Measurements from ENCODE around the gene AFF3. TPM values are rescaled to one million over a fixed set of nuclear protein-coding genes. Genes with fewer than 3 reads are reported as not detected.

AFF3 gene
- polyA plus RNA-seq, 3 donors from 2014 or later, result 1.4 to 7.4 (median 3.8) TPM

- no peak for DNase-seq
- Mint-ChIP-seq H3K4me1 (no peaks in the 10 kb centered on the region), H3K27me3 (ENCODE audit: low read depth in 3 of 3) (peaks cover 0 to 2% (median under 1%) of the 10 kb centered on the region in 3 donors), H3K36me3 (no peaks in the 10 kb centered on the region), H3K9me3 (no peaks in the 10 kb centered on the region), H3K4me3 (no peak overlapping the region), H3K27ac (no peak overlapping the region)
Measured at GRCh38 chr2:99572373-99573164, 569.8 kb downstream of the AFF3 start.

DNA sequence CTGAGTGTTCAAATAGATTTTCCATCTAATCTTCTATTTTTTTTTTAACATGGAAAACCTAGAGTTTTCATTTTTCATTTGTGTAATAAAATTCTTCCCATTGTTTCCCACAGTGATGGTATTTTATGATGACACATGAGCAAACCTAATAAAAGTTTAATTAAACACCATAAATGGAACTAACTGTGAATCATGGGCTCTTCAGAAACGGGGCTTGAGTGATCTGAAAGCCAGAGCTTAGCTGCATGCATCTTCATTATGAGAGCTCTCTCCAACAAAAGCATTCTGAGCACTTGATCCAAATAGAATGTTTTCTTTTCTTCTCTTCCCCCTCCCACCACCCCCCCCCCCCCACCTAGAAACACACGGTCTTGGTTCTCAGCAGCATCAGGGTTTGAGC is 570.4 kb downstream of the AFF3 start:
- H3K4me1 Mint-ChIP-seq, result no peaks in the 10 kb centered on the region
- H3K27ac Mint-ChIP-seq, result no peak overlapping the region
- DNase-seq, result no peak
- H3K4me3 Mint-ChIP-seq, result no peak overlapping the region
- no peaks in the 10 kb centered on the region for H3K9me3 Mint-ChIP-seq
- H3K36me3 Mint-ChIP-seq, result no peaks in the 10 kb centered on the region
- peaks cover 2% of the 10 kb centered on the region in 3 donors for H3K27me3 Mint-ChIP-seq (ENCODE audit: low read depth in 3 of 3)

DNA sequence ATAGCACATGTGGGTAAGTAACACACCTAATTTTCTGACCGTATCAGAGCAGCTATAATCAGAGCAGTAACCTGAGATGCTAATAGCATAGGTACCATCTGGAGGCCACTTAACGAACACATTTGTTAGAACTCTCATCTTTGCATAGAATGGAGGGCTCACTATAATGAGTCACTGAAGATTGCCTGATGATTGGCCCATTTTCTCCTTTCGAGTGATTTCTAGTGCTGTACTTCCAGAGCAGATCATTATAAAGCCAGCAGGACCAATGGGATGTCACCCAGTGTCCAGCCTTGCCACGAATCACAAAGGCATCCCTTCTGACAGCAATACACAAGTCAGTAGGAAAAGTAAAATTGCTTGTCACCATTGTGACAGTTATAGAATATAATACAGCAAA is 570.9 kb downstream of the AFF3 start:
- Mint-ChIP-seq H3K27me3 (ENCODE audit: low read depth in 3 of 3) (peaks cover 2 to 4% (median 2%) of the 10 kb centered on the region in 3 donors), H3K9me3 (no peaks in the 10 kb centered on the region), H3K4me3 (no peak overlapping the region), H3K4me1 (no peaks in the 10 kb centered on the region), H3K27ac (no peak overlapping the region), H3K36me3 (no peaks in the 10 kb centered on the region)
- no peak for DNase-seq

GRCh38 chr2:99571021-99571420 is 571.4 kb downstream of the AFF3 start:
- Mint-ChIP-seq H3K27ac (no peak overlapping the region), H3K9me3 (no peaks in the 10 kb centered on the region), H3K36me3 (no peaks in the 10 kb centered on the region), H3K4me1 (no peaks in the 10 kb centered on the region), H3K4me3 (no peak overlapping the region), H3K27me3 (ENCODE audit: low read depth in 3 of 3) (peaks cover 2 to 4% (median 2%) of the 10 kb centered on the region in 3 donors)
- no peak for DNase-seq

- DNase-seq, result no peak
- H3K27me3 Mint-ChIP-seq (ENCODE audit: low read depth in 3 of 3), result peaks cover 2 to 4% (median 4%) of the 10 kb centered on the region in 3 donors
- no peak overlapping the region for H3K27ac Mint-ChIP-seq
- no peak overlapping the region for H3K4me3 Mint-ChIP-seq
- H3K9me3 Mint-ChIP-seq, result no peaks in the 10 kb centered on the region
- no peaks in the 10 kb centered on the region for H3K4me1 Mint-ChIP-seq
- H3K36me3 Mint-ChIP-seq, result no peaks in the 10 kb centered on the region
Measured at GRCh38 chr2:99569386-99569785, 573.0 kb downstream of the AFF3 start.

DNA sequence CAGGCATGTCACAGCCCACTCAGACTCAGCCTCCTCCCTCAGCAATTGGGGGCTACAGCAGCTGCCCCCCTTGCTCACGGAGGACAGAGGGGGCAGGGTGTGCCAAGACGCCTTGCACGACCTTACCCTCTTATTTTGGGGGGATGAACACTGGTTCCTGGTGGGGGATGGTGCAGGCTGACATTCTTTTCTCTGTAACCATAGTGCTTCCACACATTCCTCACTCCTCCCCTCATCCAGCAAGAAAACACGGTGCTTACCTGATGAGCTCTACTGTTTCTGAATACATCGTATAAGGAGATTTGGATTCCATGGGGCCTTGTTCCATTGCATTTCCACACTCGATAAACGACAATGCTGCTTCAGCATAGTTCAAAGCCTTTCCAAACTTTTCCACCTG is 577.2 kb downstream of the AFF3 start:
- Mint-ChIP-seq H3K27ac (no peak overlapping the region), H3K36me3 (no peaks in the 10 kb centered on the region), H3K4me3 (no peak overlapping the region), H3K27me3 (ENCODE audit: low read depth in 3 of 3) (peaks cover 2 to 5% (median 4%) of the 10 kb centered on the region in 3 donors), H3K9me3 (no peaks in the 10 kb centered on the region), H3K4me1 (no peaks in the 10 kb centered on the region)
- no peak for DNase-seq

DNA sequence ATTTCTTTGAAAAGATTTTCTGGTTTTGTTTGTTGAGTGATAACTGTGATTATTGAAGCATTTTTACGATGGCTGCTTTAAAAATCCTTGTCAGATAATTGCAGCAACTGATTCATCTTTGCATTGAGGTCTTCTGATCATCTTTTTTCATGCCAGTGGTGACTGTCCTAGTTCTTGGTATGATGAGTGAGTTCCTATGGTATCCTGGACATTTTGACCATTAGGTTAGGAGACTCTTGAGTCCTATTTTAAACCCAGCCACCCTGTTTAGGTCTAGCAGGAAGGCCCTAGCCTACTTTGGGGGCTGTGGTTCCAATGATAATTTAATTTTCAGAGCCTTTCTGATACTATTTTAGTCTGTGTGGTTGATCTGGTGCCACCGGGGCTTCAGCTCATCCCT is 579.9 kb downstream of the AFF3 start:
- peaks cover 1 to 4% (median 3%) of the 10 kb centered on the region in 3 donors for H3K27me3 Mint-ChIP-seq (ENCODE audit: low read depth in 3 of 3)
- no peak for DNase-seq
- no peak overlapping the region for H3K4me3 Mint-ChIP-seq
- no peaks in the 10 kb centered on the region for H3K36me3 Mint-ChIP-seq
- no peaks in the 10 kb centered on the region for H3K9me3 Mint-ChIP-seq
- peaks cover 2 to 10% of the 10 kb centered on the region in 2 donors for H3K4me1 Mint-ChIP-seq
- H3K27ac Mint-ChIP-seq, result no peak overlapping the region

- H3K27me3 Mint-ChIP-seq (ENCODE audit: low read depth in 3 of 3), result peaks cover 0 to 3% (median 2%) of the 10 kb centered on the region in 3 donors
- no peak overlapping the region for H3K4me3 Mint-ChIP-seq
- no peaks in the 10 kb centered on the region for H3K36me3 Mint-ChIP-seq
Measured at GRCh38 chr2:99561804-99562203, 580.6 kb downstream of the AFF3 start.

DNA sequence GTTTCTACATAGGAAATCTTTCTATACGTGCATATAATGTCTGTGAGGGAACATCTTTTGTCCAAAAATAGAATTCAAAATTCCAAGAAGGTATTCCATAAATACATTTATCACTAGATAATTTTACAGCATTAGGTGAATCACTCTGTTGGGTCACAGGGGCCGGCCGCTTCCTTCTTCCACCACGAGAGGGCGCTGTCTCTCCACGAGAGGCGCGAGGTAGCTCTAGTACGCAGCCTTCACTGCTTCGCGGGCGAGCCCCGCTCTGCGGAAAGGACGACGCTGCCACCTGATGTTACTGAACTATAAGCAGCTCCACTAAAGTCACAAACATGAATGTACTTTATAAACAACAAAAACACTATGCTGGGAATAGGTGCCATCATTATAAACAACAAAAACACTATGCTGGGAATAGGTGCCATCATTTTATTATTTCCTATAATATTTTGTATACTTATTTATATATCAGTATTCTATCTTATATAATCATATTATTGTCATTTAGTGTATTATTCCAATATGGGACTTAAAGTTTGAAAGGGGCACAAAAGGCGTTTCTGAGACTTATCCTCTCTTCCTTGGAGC is 583.2 kb downstream of the AFF3 start:
- H3K27ac Mint-ChIP-seq, result no peak overlapping the region
- peak overlapping the region in 3 of 5 donors; percentile 44 to 75 (median 44) for H3K4me3 Mint-ChIP-seq
- H3K9me3 Mint-ChIP-seq, result no peaks in the 10 kb centered on the region
- H3K4me1 Mint-ChIP-seq, result peaks cover 2 to 10% of the 10 kb centered on the region in 2 donors
- no peaks in the 10 kb centered on the region for H3K27me3 Mint-ChIP-seq (ENCODE audit: low read depth in 3 of 3)
- H3K36me3 Mint-ChIP-seq, result no peaks in the 10 kb centered on the region
- DNase-seq, result peak; percentile 44 to 63 (median 51)

More at GRCh38 chr2:99561804-99562203, 580.6 kb downstream of the AFF3 start:
- no peak overlapping the region for H3K27ac Mint-ChIP-seq
- no peak for DNase-seq
- peaks cover 2 to 10% of the 10 kb centered on the region in 2 donors for H3K4me1 Mint-ChIP-seq
- no peaks in the 10 kb centered on the region for H3K9me3 Mint-ChIP-seq

GRCh38 chr2:99555404-99555803 is 587.0 kb downstream of the AFF3 start:
- peaks cover 2 to 10% of the 10 kb centered on the region in 2 donors for H3K4me1 Mint-ChIP-seq
- peaks cover 0 to 2% (median 0%) of the 10 kb centered on the region in 3 donors for H3K27me3 Mint-ChIP-seq (ENCODE audit: low read depth in 3 of 3)
- H3K9me3 Mint-ChIP-seq, result no peaks in the 10 kb centered on the region
- no peaks in the 10 kb centered on the region for H3K36me3 Mint-ChIP-seq
- no peak overlapping the region for H3K27ac Mint-ChIP-seq
- no peak for DNase-seq
- no peak overlapping the region for H3K4me3 Mint-ChIP-seq

DNA sequence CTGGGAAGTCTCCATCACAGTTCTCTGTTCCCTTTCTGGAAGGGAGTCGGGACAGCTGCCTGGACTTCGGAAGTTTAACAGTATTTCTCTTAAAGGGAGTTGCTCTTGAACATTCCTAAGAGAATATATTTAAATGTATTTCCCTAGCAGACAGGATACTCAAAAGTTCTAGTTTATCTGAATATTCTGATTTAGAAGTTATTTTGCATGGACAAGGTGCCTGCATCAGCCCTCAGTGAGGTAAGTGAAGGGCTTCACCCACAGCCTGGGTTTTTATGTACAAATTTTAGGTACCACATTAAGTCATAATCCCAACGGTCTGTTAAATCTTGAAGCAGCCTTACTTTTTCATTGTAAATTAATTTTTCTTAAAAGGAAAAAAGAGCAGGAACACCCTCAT is 587.5 kb downstream of the AFF3 start:
- Mint-ChIP-seq H3K27ac (no peak overlapping the region), H3K27me3 (ENCODE audit: low read depth in 3 of 3) (peaks cover 0 to 2% (median 0%) of the 10 kb centered on the region in 3 donors), H3K9me3 (no peaks in the 10 kb centered on the region), H3K36me3 (no peaks in the 10 kb centered on the region), H3K4me3 (no peak overlapping the region), H3K4me1 (peaks cover 2 to 10% of the 10 kb centered on the region in 2 donors)
- no peak for DNase-seq

- Mint-ChIP-seq H3K36me3 (no peaks in the 10 kb centered on the region), H3K4me3 (no peak overlapping the region), H3K27ac (no peak overlapping the region), H3K9me3 (no peaks in the 10 kb centered on the region), H3K4me1 (peaks cover 2 to 8% of the 10 kb centered on the region in 2 donors), H3K27me3 (ENCODE audit: low read depth in 3 of 3) (peaks cover 0 to 2% (median 0%) of the 10 kb centered on the region in 3 donors)
- no peak for DNase-seq
Measured at GRCh38 chr2:99554238-99554637, 588.2 kb downstream of the AFF3 start.

DNA sequence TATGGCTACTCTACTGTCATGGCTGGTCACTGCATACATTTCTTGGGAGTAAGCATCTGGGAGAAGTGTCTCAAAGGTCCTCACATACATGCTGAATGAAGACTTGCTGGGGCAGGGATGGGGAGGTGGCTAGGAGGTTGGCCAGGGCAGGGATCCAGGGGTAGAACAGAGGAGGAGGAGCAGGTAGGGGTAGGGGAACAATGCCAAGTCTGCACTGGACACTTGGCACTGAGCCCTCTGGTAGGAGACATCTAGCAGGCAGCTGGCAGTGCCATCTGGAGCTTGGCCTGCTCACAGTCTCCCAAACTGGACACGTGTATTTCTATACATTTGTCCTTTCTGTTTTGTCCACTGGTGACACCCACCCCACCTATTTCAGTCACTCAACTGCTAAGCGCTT is 589.9 kb downstream of the AFF3 start:
- Mint-ChIP-seq H3K4me3 (no peak overlapping the region), H3K9me3 (no peaks in the 10 kb centered on the region), H3K27me3 (ENCODE audit: low read depth in 3 of 3) (peaks cover 0 to 2% (median 0%) of the 10 kb centered on the region in 3 donors), H3K27ac (no peak overlapping the region), H3K36me3 (no peaks in the 10 kb centered on the region), H3K4me1 (no peaks in the 10 kb centered on the region)
- no peak for DNase-seq

GRCh38 chr2:99550368-99550767 is 592.0 kb downstream of the AFF3 start:
- no peak overlapping the region for H3K4me3 Mint-ChIP-seq
- DNase-seq, result no peak
- H3K4me1 Mint-ChIP-seq, result no peaks in the 10 kb centered on the region
- no peak overlapping the region for H3K27ac Mint-ChIP-seq
- no peaks in the 10 kb centered on the region for H3K9me3 Mint-ChIP-seq
- no peaks in the 10 kb centered on the region for H3K36me3 Mint-ChIP-seq
- peaks cover 0 to 2% (median 2%) of the 10 kb centered on the region in 3 donors for H3K27me3 Mint-ChIP-seq (ENCODE audit: low read depth in 3 of 3)
